Measurements from ENCODE around the gene SF1. TPM values are rescaled to one million over a fixed set of nuclear protein-coding genes. Genes with fewer than 3 reads are reported as not detected.

Gene SF1
- total RNA-seq, 1 donor = 95.9 TPM

DNA sequence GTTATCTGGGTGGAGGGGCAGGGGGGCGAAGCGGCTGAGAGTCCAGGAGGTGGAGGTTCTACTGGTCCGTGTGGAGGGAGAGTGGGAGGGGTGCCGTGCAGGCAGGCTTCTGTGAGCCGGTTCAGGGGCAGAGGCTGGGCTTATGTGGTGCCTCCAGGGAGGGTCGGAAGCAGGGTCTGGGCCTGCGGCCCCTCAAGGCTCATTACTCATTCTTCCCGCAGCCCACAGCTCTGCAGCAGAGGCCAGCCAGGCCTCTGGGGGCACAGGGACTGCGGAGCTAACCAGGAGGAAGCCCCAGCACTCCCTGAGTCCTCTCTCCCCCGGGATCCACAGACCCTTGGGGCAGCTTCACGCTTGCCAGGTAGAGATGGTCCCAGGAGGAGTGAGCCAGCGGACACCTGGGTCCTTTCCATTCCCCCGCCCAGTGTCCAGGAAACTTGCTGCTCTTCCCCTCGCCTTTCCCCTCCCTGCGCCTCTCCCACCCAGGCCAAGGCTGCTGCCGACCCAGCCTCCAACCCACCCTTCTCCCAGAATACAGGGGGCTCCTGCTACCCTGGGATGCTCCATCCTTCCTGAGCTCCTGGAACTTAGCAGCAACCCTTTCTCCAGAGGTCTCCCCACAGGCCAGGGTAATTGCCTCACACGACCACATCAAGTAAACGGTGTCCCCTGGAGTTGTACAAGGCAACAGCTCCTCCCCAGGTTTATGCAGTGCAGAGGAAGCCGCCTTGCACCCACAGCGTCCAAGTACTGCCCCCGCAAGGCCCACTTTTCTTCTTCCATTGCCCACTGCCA lies 61.7 kb downstream of the SF1 start:
- H3K4me3 ChIP-seq (ENCODE audit: low read depth, low read length) = no peak overlapping the region
- TF ChIP-seq, protein P1, sequence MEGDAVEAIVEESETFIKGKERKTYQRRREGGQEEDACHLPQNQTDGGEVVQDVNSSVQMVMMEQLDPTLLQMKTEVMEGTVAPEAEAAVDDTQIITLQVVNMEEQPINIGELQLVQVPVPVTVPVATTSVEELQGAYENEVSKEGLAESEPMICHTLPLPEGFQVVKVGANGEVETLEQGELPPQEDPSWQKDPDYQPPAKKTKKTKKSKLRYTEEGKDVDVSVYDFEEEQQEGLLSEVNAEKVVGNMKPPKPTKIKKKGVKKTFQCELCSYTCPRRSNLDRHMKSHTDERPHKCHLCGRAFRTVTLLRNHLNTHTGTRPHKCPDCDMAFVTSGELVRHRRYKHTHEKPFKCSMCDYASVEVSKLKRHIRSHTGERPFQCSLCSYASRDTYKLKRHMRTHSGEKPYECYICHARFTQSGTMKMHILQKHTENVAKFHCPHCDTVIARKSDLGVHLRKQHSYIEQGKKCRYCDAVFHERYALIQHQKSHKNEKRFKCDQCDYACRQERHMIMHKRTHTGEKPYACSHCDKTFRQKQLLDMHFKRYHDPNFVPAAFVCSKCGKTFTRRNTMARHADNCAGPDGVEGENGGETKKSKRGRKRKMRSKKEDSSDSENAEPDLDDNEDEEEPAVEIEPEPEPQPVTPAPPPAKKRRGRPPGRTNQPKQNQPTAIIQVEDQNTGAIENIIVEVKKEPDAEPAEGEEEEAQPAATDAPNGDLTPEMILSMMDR (IDR thresholded peaks at IDR 0.05; ENCODE audit: insufficient read depth, low read depth, low read length) = no peak
- DNase-seq (ENCODE audit: low read depth) = no peak

DNA sequence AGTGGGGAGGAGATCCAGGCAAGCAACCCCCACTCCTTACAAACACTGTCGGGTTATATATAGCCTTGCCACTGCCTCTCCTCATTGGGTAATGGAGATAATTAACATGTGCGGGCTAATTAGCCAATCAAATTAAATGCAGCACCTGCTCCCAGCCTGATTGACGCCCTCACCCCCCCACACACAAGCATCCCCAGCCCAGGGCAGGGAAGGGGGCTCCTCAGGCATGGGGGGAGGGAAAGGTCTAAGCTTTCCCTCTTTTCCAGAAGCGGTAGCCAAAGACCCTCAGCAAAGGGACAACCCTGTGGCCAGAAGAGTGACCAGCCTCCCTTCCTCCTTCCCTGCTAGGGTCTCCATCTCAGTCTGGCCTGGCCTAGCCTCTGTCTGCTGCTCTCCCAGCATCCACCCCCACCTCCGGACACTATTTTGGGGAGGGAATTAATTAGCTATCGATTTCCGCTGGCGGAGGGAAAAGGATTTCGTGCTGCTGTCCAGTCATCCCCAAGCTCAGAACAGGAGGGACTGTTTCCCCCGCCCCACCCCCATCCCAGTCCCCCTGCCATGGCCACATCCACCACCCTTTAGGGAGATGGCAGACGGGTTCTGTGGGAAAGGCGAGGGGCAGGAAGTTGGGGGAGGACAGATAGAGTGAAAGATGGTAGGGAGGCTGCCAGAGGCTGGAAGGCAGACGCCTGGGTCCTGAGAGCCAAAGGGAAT lies 62.4 kb downstream of the SF1 start:
- DNase-seq (ENCODE audit: low read depth) = no peak
- TF ChIP-seq, protein P1 (IDR thresholded peaks at IDR 0.05; ENCODE audit: insufficient read depth, low read depth, low read length) = no peak
- no peak overlapping the region for H3K4me3 ChIP-seq (ENCODE audit: low read depth, low read length)

DNA sequence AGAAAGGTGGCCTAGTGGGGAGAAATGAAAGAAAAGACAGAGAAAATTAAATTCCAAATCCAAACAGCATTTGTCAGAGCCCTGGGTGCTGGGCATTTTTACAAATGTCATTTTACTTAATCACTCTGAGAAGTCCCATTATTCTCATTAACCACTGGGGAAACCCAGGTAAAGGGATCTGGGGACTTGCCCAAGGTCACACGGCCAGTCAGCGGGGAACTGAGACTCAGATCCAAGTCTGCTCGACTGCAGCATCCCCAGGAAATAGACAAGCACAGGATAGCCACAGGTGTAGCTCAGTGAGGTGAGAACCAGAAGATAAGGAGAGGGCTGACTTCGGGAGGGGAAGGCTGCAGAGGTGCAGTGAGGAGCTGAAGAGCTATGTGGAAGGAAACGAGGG lies 63.2 kb downstream of the SF1 start:
- no peak for DNase-seq (ENCODE audit: low read depth)
- TF ChIP-seq, protein P1 (IDR thresholded peaks at IDR 0.05; ENCODE audit: insufficient read depth, low read depth, low read length) = no peak
- no peak overlapping the region for H3K4me3 ChIP-seq (ENCODE audit: low read depth, low read length)

DNA sequence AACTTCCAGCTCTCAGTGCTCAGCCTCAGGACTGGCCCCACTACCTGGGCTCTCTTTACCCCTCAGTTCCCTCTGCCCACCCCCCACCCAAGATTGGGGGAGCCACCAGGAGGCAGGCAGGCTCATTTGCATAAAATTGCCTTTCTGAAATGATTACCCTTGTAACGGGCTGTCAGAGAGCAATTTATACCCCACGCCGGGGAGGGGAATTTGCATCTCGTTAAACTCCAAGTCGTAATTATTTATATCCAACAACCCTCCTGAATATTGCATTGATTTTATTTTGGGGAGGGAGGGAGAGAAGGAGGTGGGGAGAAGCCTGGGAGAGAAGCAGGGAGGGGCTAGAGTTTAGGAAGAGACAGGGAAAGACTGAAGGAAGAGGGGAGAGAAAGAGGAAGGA lies 63.7 kb downstream of the SF1 start:
- TF ChIP-seq, protein P1 (IDR thresholded peaks at IDR 0.05; ENCODE audit: insufficient read depth, low read depth, low read length) = no peak
- H3K4me3 ChIP-seq (ENCODE audit: low read depth, low read length) = no peak overlapping the region
- DNase-seq (ENCODE audit: low read depth) = no peak

Other genes starting within 250 kb of the SF1 start
- under 0.01 TPM in 1 of 2 replicates, not detected in the other for gene SLC22A11, start 222.6 kb downstream of the SF1 start, total RNA-seq
- not detected in 2 replicates for gene SLC22A12, start 187.3 kb downstream of the SF1 start, total RNA-seq
- 2.6 and 5.2 TPM in 2 replicates for gene NRXN2, start 55.3 kb downstream of the SF1 start, total RNA-seq
- 10.3 and 12.5 TPM in 2 replicates for gene RASGRP2, start 34.4 kb downstream of the SF1 start, total RNA-seq
- 0.64 and 1.7 TPM in 2 replicates for gene PYGM, start 18.6 kb downstream of the SF1 start, total RNA-seq
- gene MAP4K2, start 24.7 kb upstream of the SF1 start, total RNA-seq = 10.8 and 16.4 TPM in 2 replicates
- gene MEN1, start 32.0 kb upstream of the SF1 start, total RNA-seq = 13.5 and 17.7 TPM in 2 replicates
- gene CDC42BPG, start 66.1 kb upstream of the SF1 start, total RNA-seq = under 0.01 TPM in 2 replicates
- 80.2 and 93.7 TPM in 2 replicates for gene EHD1, start 100.1 kb upstream of the SF1 start, total RNA-seq
- gene ATG2A, start 138.7 kb upstream of the SF1 start, total RNA-seq = 12.1 and 13.2 TPM in 2 replicates
- gene PPP2R5B, start 146.1 kb upstream of the SF1 start, total RNA-seq = 11.6 and 14.2 TPM in 2 replicates
- not detected in 2 replicates for gene GPHA2, start 157.4 kb upstream of the SF1 start, total RNA-seq
- gene MAJIN, start 193.6 kb upstream of the SF1 start, total RNA-seq = not detected in 2 replicates
- 0.86 and 1.3 TPM in 2 replicates for gene BATF2, start 218.4 kb upstream of the SF1 start, total RNA-seq
- gene ARL2, start 235.6 kb upstream of the SF1 start, total RNA-seq = 44.5 and 73.4 TPM in 2 replicates
- gene SNX15, start 248.9 kb upstream of the SF1 start, total RNA-seq = 12.5 and 14.5 TPM in 2 replicates